Mucosa of descending colon (tissue), 3 donors: ENCODE measurements around the gene KRT17. TPM values are rescaled to one million over a fixed set of nuclear protein-coding genes. Genes with fewer than 3 reads are reported as not detected.
"Not testable (repeated sequence)": the region's sequence is repeated elsewhere in the genome, so short reads cannot be mapped to it uniquely, and the experiment has no call there.

Source experiments
- ATAC-seq: fragments of 200-7000 bp; cut with Tn5 transposase; one replicate; pipeline ENCODE4 v1.9.1; 2020; ENCODE audit warnings: mild to moderate bottlenecking, moderate library complexity
- DNase-seq, 3 donors: peaks; one replicate each; pipeline ENCODE4 v3.0.0-alpha.2; 2020
- H3K36me3 ChIP-seq: fragments of 200-600 bp; one replicate; pipeline ENCODE4 v1.8.0; 2021; ENCODE audit warnings: low read depth, mild to moderate bottlenecking
- H3K4me1 ChIP-seq: fragments of 200-600 bp; one replicate; pipeline ENCODE4 v1.8.0; 2021; ENCODE audit warnings: low read depth, mild to moderate bottlenecking
- H3K4me3 ChIP-seq: fragments of 200-600 bp; one replicate; pipeline ENCODE4 v1.8.0; 2021; ENCODE audit warnings: mild to moderate bottlenecking
- H3K9me3 ChIP-seq: fragments of 200-600 bp; one replicate; pipeline ENCODE4 v1.8.0; 2021; ENCODE audit warnings: mild to moderate bottlenecking
- intact Hi-C, 2 donors: fragments of 100-400 bp; cut with DNase I in 1 of 2; cut with micrococcal nuclease in 1 of 2; formaldehyde crosslinking; loops; one replicate each; pipeline versions ENCODE4 v1.11.0 to v1.11.1; 2022; cut with DNase I, micrococcal nuclease
- total RNA-seq, 3 donors: library from RNA; stranded (reverse); fragmentation: NEBNext Ultra II Directional in 2 of 3; extraction: Animal tissue kit (Norgen Biotek cat#: 25700) in 2 of 3; gene quantifications; one replicate each; pipeline versions ENCODE4 v1.2.1 to v1.2.4, GENCODE V29; 2021 to 2023
- TF ChIP-seq, protein P1 (sequence below): fragments of 200-600 bp; IDR thresholded peaks from one replicate; pipeline ENCODE4 v1.8.0; 2022; ENCODE audit warnings: antibody characterized with exemption, mild to moderate bottlenecking
- donor health status: DM: no; HTN: no; CAD: no; lungs with moderate emphysema.
- donor health status: DM: no; HTN: no; CAD: no.
- donor health status: DM: no; HTN: yes; CAD: no.

The KRT17 gene
- total RNA-seq, 3 donors from 2014 or later = 0.76 TPM; not detected in 2

GRCh38 chr17:41629316-41629715, 4.9 kb upstream of the KRT17 start:
- no peak for ATAC-seq
- H3K36me3 ChIP-seq = no peaks in the 10 kb centered on the region
- DNase-seq = peak in 1 of 3 donors; percentile 26
- intact Hi-C loops = no loop called here
- H3K4me1 ChIP-seq = no peaks in the 10 kb centered on the region
- H3K9me3 ChIP-seq = no peaks in the 10 kb centered on the region
- no peak overlapping the region for H3K4me3 ChIP-seq
- TF ChIP-seq, protein P1, sequence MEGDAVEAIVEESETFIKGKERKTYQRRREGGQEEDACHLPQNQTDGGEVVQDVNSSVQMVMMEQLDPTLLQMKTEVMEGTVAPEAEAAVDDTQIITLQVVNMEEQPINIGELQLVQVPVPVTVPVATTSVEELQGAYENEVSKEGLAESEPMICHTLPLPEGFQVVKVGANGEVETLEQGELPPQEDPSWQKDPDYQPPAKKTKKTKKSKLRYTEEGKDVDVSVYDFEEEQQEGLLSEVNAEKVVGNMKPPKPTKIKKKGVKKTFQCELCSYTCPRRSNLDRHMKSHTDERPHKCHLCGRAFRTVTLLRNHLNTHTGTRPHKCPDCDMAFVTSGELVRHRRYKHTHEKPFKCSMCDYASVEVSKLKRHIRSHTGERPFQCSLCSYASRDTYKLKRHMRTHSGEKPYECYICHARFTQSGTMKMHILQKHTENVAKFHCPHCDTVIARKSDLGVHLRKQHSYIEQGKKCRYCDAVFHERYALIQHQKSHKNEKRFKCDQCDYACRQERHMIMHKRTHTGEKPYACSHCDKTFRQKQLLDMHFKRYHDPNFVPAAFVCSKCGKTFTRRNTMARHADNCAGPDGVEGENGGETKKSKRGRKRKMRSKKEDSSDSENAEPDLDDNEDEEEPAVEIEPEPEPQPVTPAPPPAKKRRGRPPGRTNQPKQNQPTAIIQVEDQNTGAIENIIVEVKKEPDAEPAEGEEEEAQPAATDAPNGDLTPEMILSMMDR = no peak

DNA sequence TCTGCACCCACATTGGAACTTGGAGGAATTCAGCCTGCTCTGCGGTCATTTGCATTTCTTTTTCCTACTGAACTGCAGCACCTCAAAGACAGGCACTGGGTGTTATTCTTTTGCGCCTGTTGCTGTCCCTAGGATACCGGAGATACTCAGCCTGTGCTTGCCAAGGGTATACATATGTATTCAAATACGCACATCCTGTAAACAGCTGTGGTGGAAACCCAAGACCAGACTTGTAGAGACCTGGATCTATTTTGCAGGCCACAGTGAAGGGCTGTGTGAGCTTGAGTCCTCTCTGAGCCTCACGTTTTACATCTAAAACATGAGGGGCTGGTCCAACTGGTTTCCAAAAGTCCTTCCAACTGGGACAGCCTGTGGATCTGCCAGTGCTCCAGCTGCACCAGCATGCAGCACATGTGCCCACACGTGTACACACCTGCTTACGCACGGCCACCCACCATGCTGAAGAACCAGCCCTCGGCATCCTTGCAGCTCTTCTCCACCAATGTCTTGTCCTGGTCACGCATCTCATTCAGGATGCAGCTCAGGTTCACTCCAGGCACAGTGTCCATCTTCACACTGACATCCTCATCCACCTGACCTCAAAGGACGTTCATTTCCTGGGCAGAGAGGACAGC, 4.4 kb upstream of the KRT17 start:
- H3K36me3 ChIP-seq, H3K9me3 ChIP-seq, H3K4me1 ChIP-seq, H3K4me3 ChIP-seq, intact Hi-C loops, DNase-seq, ATAC-seq: not testable (repeated sequence)

DNA sequence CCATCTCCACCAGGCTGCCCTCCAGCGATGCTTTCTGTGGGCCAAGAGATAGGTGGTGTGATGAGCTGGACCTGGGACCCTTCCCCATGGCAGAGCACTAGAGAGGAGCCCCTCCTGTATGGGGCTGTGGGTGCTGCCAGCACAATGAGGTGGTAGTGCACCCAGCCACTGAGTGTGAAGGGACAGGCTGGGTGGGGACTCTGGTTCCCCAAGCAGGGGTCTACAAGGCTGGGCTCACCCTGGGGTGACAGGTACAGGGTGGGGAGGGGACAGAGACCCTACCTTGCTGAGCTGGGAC, 3.6 kb upstream of the KRT17 start:
- not testable (repeated sequence) for H3K4me3 ChIP-seq, ATAC-seq, H3K36me3 ChIP-seq

GRCh38 chr17:41627316-41628072, 3.1 kb upstream of the KRT17 start:
- H3K36me3 ChIP-seq = no peaks in the 10 kb centered on the region
- DNase-seq (no peak), ATAC-seq (no peak)
- H3K4me3 ChIP-seq = no peak overlapping the region
- no peaks in the 10 kb centered on the region for H3K4me1 ChIP-seq
- intact Hi-C loops = no loop called here
- TF ChIP-seq, protein P1 = no peak
- no peaks in the 10 kb centered on the region for H3K9me3 ChIP-seq

More for the DNA sequence above, 3.6 kb upstream of the KRT17 start:
- H3K9me3 ChIP-seq, H3K4me1 ChIP-seq, DNase-seq, intact Hi-C loops: not testable (repeated sequence)

DNA sequence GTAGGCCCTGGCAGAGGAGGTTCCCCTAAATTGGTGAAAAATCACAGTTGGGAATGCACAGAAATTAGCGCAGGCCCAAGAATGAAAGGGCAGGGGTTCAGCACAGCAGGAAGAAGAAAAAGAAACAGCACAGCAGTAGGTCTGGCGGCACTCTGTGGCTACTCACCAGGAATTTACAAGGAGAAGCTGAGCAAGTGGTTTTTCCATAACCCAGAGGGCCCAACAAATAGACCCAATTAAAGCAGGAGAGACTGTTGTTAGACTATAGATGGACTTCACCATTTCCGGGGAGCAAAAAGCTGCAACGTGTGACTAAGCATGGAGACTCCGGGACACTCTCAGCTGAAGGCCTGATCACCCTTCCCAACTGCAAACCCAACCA, 2.5 kb upstream of the KRT17 start:
- ATAC-seq, H3K4me1 ChIP-seq, H3K9me3 ChIP-seq, intact Hi-C loops, H3K4me3 ChIP-seq, H3K36me3 ChIP-seq, DNase-seq: not testable (repeated sequence)

DNA sequence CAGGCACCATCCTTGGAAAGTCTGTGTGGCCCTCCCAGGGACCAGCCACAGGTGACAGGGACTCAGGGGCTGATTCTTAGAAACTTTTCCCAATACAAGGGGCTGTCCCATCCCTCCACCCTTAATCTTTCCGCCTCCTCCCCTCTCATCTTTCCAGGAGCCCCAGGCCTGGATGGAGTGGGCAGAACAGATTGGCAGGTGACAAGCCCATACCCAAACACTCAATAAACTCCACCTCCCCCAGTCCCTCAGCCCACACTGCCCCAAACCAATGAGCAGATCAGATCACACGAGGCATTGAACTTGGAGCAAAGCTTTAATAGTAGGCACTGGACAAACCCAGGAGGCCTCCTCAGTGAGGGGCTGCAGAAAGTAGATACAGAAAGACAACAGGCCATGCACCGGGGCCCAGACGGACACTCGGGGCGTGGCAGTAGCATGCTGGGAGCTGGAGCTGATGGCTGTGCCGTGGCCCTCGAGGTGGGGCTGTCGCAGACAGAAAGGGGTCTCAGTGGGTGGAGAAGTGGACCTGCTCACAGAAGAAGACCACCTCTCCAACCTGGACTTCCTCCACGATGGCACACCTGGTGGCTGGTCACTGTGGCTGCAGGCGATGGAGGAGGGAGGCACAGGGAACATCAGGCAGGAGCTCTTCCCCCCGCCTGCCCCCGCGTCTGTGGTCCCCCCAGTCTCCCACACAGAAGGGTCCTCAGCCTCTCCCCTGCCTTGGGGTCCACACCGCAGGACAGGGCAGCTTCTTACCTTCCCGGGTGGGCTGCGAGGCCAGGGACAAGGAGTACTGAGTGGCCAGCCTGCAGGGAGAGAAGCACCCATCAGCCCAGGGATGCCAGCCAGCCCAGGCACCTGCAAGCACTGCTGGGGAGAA, 1.9 kb upstream of the KRT17 start:
- ATAC-seq, intact Hi-C loops, H3K36me3 ChIP-seq: not testable (repeated sequence)

GRCh38 chr17:41625602-41626001, 1.2 kb upstream of the KRT17 start:
- intact Hi-C loops = no loop called here
- Histone ChIP-seq H3K4me1 (no peaks in the 10 kb centered on the region), H3K36me3 (no peaks in the 10 kb centered on the region), H3K4me3 (no peak overlapping the region), H3K9me3 (no peaks in the 10 kb centered on the region)
- DNase-seq (peak in 1 of 3 donors; percentile 14), ATAC-seq (no peak)
- TF ChIP-seq, protein P1 = no peak

More for the DNA sequence above, 1.9 kb upstream of the KRT17 start:
- H3K9me3 ChIP-seq, H3K4me3 ChIP-seq, H3K4me1 ChIP-seq: not testable (repeated sequence)
- peak in 1 of 3 donors; percentile 7 for DNase-seq

DNA sequence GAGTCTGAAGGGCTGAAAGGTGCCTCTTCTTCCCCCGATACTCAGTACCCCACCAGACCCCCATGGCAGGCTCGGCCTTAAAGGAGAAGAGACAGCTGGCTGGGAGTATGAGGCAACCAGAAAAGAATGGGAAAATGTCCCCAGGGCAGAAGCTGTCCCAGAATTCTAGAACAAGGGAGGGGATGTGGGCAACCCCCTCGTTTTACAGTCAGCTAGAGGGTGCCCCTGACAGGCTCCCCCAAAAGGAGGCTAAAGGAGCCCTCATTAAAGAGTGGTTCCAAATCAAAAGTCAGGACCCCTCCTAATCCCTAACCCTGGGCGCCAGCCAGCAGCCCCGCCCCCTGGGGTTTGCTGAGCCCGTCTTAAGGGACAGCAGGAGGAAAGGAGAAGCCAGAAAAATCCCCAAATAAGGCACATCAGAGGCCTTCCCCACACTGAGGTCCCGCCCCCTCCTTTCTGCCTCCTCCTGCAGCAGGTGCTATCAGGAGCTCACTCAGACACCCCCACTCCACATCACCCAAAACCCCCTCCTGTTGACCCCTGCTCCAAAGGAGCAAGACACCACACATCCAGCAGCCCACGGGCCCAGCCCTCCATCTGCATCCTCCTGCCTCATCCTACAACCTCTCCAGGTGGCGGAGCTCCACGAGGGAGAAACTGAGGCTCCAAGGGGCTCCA, 1.1 kb downstream of the KRT17 start:
- DNase-seq = peak in 1 of 3 donors; percentile 16
- H3K36me3 ChIP-seq, ATAC-seq, intact Hi-C loops, H3K4me3 ChIP-seq, H3K9me3 ChIP-seq, H3K4me1 ChIP-seq: not testable (repeated sequence)

GRCh38 chr17:41622340-41623183, 1.8 kb downstream of the KRT17 start:
- H3K4me1 ChIP-seq, intact Hi-C loops, ATAC-seq, H3K4me3 ChIP-seq, H3K9me3 ChIP-seq, H3K36me3 ChIP-seq: not testable (repeated sequence)
- peak in 1 of 3 donors; percentile 17 for DNase-seq
